ENCODE data around the gene ATP8A2.
"Not testable (repeated sequence)": the region's sequence is repeated elsewhere in the genome, so short reads cannot be mapped to it uniquely, and the experiment has no call there.

ATP8A2 gene

DNA sequence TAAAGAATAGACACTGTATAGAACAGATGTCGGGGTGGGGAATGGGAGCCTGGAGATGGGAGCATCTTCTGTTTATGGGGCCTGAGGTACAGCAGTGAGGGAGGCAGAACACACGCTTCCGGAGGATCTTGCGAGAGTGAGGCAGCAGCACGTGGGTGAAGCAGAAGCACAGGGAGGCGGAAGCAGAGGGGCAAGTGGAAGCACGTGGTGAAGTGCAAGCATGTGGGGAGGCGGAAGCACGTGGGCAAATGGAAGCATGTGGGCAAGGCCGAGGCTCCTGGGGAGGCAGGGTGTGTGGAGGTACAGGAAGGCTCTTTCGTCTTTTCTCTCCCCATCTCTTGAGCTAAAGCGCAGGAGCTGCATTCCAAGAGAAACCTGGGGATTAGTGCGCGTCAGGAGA lies 198.4 kb downstream of the ATP8A2 start:
- no peak for DNase-seq

DNA sequence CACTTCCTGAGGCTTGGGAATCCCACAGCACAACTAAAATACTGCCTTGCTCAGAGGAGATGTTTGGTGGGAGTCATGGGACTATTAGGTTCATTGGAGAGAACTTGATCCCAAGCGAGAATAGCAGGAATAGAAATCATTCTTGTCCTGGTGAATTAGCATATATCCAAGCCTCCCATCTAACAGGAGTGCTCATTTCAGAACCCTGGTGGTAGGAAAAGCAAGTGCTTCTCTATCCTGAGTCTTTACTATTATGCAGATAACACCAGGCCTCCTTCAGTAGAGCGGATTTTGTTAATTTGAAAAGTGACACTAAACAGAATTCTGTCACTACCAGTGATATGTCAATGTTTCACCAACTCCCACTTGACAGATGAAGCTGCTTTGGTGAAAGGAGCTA lies 199.5 kb downstream of the ATP8A2 start:
- DNase-seq: no peak

DNA sequence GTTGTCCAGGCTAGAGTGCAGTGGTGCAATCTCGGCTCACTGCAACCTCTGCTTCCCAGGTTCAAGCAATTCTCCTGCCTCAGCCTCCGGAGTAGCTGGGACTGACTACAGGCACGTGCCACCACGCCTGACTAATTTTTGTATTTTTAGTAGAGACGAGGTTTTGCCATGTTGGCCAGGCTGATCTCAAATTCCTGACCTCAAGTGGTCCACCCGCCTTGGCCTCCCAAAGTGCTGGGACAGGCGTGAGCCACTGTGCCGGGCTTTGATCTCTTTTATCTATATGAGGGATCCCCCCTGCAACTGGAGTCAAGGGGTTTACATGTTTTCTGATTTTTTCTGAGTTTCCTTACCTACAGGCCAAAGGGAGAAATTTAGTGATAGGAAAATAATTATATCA lies 200.4 kb downstream of the ATP8A2 start:
- not testable (repeated sequence) for DNase-seq

- DNase-seq: peak; percentile 98
Measured at GRCh38 chr13:25574437-25575411, 202.9 kb downstream of the ATP8A2 start.

- DNase-seq: no peak
Measured at GRCh38 chr13:25575562-25575961, 203.8 kb downstream of the ATP8A2 start.

- DNase-seq: no peak
Measured at GRCh38 chr13:25578526-25578925, 206.8 kb downstream of the ATP8A2 start.

DNA sequence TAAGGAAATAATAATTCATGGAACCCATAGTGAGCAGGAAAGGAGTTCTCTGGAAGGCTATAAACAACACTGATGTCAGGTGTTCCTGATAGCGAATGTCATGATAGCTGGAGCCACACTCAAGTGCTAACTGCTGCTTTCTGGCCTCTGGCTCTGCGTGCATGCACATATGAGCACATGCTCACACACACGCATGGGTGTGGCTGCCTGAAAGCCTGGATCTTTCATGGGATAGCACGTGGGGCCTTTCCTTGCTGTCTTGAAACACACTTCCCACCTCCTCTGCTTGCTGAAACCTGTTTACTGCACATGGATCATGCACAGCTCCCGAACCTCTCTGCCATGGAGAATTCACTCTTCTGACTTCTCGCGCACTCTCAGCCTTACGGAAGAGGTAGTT lies 207.4 kb downstream of the ATP8A2 start:
- no peak for DNase-seq

GRCh38 chr13:25581351-25581750 lies 209.6 kb downstream of the ATP8A2 start:
- DNase-seq: no peak

- no peak for DNase-seq
Measured at GRCh38 chr13:25584087-25584486, 212.3 kb downstream of the ATP8A2 start.

DNA sequence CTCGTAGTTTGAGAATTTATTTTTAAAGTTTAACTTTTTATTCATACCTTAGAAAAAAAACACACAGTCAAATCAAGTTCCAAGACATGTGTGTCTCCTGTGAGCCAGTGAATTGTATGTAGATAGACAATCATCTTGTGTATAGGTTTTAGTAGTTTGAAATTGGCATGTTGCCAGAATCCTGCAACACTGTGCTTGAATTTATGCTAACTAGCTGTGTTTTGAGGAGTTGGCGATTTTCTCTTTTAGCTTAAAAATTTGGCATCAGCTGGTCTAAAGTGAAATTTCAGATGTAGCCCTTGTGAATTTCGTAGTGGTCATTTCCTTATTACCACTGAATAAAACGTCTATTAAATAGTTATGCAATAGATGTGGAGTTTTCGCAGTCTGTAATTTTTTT lies 213.2 kb downstream of the ATP8A2 start:
- DNase-seq: no peak

- no peak for DNase-seq
Measured at GRCh38 chr13:25587326-25587980, 215.7 kb downstream of the ATP8A2 start.

DNA sequence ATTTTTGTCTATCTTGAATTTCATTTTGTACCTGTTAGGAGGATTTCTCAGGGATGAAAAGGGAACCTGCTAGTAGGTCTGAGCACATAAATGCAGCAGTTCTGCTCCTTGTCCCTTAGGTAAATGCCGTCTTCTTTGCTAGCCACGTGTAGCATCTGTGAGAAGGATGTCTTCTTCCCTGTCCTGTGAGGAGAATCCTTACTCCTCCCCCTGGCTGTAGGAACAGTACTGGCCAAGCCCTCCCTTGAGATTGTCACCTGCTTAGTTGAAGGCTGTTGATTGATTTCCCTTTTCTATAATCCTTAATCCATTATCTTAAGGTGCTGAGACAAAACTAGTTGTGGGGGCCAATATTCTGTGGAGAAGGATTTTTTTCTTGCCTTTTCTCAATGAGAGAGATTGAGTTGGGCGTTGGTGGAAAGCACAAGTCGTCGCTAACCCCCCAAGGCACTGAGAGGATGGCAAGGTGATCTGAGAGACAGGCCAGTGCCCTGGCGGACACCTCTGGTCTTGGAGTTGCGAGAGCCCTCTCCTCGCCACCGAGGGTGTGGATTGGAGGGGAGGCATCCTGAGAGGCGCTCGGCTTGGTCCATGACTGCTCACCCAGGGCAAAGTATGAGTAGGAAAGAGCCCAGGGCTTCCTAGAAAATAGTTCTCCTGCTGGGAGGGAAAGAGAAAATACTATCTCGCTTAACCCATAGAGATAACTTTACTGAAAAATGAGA lies 216.7 kb downstream of the ATP8A2 start:
- no peak for DNase-seq

- DNase-seq: no peak
Measured at GRCh38 chr13:25598421-25598820, 226.6 kb downstream of the ATP8A2 start.

DNA sequence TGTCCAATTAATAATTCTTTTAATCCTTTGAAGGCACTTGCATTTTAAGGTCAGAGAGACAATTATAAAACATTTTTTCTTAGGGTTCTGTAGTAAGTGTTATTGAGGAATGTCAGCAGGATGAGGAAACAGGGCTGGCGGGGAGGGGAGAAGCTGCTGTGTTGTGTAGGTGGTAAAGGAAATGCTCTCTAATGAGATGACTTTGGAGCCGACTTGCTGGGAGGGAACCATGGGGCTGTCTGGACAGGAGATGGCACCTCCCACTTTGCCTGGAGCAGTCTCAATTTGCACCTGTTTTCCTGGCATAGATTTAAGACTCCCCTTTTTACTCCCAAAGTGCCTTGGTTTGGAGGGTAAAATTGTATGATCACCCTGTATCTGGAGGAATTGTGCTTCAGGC lies 230.4 kb downstream of the ATP8A2 start:
- no peak for DNase-seq

- DNase-seq: peak; percentile 85
Measured at GRCh38 chr13:25604106-25604505, 232.3 kb downstream of the ATP8A2 start.

DNA sequence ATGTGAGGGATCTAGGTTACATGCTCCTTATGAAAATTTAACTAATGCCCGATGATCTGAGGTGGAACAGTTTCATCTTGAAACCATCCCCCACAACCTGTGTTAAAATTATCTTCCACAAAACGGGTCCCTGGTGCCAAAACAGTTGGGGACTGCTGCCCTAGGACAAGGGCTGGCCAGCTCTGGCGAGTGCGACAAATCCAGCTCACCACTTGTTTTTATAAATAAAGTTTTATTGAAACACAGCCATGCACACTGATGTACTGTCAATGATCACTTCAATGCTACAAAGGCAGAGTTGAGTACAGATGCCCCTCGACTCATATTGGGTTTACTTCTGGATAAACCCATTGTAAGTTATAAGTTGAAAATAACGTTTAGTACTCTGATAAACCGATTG lies 235.3 kb downstream of the ATP8A2 start:
- DNase-seq: no peak

DNA sequence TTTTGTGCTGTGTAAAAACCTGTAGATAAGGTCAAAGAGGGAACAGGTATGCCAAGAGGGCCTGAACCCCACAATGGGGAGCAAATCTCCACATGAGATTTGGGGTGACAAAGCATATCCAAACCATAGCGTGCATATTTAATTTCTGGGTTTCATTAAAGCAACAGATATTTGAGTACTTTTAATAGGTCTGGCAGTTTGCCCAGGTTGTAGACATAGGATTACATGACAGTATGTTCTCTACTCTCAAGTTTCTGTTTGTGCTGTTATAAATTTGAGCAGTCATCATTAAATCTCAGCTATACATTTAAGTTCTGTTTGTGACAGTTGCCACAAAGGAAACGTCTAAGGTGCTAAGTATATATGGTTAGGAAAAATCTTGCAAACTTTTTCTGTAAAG lies 236.4 kb downstream of the ATP8A2 start:
- DNase-seq: no peak

DNA sequence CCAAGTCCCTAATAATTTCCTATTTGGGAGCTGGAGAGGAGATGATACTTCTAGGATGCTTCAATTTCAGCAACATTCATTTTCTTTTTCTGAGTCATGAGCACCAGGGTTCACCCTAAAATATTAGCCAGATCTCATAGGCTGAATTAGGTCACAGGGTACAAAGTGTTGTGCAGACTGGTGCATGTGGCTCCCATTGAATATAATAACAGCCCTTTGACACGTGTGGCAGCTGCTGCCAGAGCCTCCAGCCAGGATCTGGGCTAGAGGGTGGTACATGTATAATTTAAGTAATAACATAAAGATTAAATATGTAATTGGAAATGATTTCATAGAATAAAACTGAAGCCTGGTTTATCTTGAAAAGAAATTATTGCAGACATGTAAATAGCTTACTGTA lies 244.9 kb downstream of the ATP8A2 start:
- no peak for DNase-seq

DNA sequence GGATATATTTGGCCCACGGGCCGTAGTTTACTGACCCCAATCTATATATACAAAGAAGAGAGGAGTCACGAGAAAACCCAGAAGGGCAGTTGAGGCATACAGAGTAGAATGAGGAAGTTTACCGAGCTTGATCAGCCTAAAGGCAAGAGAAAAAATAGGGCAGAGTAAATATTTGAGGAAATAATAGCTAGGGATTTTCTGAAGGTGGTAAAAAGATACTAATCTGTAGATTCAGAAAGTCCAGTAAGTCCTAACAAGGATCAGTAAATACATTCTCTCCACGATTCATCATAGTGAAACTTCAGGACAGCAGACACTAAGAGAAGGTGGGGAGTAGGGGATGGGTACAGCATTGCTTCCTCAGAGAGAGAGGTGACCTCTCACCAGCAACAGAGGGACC lies 248.1 kb downstream of the ATP8A2 start:
- DNase-seq: no peak

DNA sequence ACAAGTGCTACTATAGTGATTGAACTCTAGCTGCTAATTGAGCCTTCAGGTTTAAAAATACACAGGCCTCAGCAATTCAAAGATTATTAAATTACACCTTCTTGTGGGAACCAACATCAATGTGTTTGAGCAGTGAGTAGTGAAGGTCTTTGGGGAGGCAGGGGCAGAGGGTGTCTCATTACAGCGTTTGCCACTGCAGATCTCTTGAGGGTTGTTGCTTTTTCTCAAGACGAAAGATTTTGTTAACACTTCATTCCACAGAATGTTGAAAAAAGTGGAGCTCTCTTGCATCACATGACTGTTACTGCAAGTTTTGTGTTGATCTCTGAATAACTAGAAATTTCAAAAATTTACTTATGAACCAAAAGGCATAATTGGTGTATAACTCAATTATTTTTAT lies 253.6 kb downstream of the ATP8A2 start:
- no peak for DNase-seq

DNA sequence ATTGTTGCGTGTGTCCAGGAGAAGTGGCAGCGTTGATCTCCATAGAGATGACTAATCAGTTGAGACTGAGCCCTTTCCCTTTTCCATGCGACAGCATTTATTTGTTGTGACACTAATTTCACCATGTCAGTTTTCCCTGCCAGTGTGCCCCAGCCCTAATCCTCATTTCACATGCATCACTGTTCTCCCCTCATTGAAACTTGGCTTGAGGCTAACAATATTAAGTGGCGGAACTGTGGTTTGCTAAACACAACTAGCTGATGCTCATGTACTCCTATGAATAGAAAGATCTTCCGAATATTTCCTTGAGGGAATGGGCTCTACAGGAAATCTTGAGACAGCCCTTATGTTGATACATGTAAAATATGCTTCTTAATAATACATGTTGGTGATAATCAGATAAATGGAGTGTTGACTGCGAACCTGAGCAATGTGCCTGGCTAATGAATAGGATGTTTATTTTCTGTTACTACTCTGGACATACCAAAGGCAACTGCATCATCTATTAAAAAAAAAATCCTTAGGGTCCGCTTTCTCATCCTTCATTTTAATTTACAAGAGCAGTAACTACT lies 258.6 kb downstream of the ATP8A2 start:
- peak; percentile 89 for DNase-seq

GRCh38 chr13:25632166-25632888 lies 260.6 kb downstream of the ATP8A2 start:
- DNase-seq: no peak

- no peak for DNase-seq
Measured at GRCh38 chr13:25633093-25633492, 261.3 kb downstream of the ATP8A2 start.

Data from eye (tissue), 1 donor.